ENCODE data around the gene ZCCHC3. TPM values are rescaled to one million over a fixed set of nuclear protein-coding genes. Genes with fewer than 3 reads are reported as not detected.
A peak's percentile ranks its signal among the peaks of the same experiment; 100 is the strongest.

ZCCHC3 gene
- total and polyA plus RNA-seq, 7 experiments from 2014 or later = 5.6 to 31.9 (median 19.2) TPM

DNA sequence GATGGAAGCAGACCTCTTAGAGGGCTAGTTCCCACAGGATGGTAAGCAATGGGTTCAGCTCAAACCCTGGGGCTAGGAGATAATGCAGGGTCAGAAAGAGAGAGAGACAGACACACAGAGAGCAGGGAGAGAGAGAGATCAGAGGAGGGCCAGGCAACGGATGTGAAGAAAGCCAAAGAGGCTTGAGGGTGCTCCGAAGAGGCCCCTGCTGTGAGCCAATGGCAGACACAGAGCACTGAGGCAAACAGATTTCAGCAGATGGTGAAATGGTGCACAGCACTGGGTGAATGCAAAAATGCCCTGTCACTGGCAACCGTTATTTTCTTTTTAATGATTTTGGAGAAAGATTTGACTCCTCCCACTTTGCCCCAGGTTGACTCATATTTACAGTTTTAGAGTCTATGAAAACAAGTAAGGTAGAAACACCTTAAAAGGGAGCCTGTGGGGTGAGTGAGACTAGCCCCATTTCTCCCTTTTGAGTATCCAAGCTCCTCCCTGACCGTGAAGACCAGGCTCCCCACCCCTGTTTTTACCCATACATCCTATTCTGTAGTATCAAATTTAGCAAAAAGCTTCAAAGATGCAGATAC lies 39.0 kb upstream of the ZCCHC3 start:
- H3K4me1 Mint-ChIP-seq = peaks cover 7 to 16% (median 12%) of the 10 kb centered on the region in 7 donors
- Histone ChIP-seq H3K27ac (ENCODE audit: low read depth, low read length) (no peak overlapping the region), H3K4me1 (ENCODE audit: control insufficient read depth in 2 of 2, insufficient read depth in 2 of 2, low read length in 2 of 2) (no peaks in the 10 kb centered on the region), H3K9me3 (ENCODE audit: control insufficient read depth in 2 of 3, low read length in 3 of 3) (no peaks in the 10 kb centered on the region), H3K36me3 (ENCODE audit: control insufficient read depth in 2 of 3, insufficient read depth in 3 of 3, low read length in 3 of 3) (no peaks in the 10 kb centered on the region), H3K27me3 (ENCODE audit: control insufficient read depth in 2 of 2, insufficient read depth in 2 of 2, low read length in 2 of 2) (no peaks in the 10 kb centered on the region), H3K4me3 (ENCODE audit: low read length) (no peak overlapping the region)
- peaks cover 0 to 9% (median 0%) of the 10 kb centered on the region in 5 donors for H3K27me3 Mint-ChIP-seq
- CTCF ChIA-PET = interaction anchor here (0.6 to 2.7 kb wide), 3 partner anchors 8 to 72 kb away, joined by 3 to 17 read pairs (median 3); no protein-coding TSS in a partner anchor
- POLR2A ChIA-PET = interaction anchor here (0.8 to 1.4 kb wide), 3 partner anchors 32 to 66 kb away, joined by 3 read pairs; no protein-coding TSS in a partner anchor
- peak overlapping the region in 3 of 9 donors; percentile 2 to 61 (median 56) for H3K27ac Mint-ChIP-seq
- no peaks in the 10 kb centered on the region for H3K36me3 Mint-ChIP-seq
- no peaks in the 10 kb centered on the region for H3K9me3 Mint-ChIP-seq
- DNase-seq = no peak
- no peak overlapping the region for H3K4me3 Mint-ChIP-seq
- intact Hi-C loops (cut with micrococcal nuclease) = no loop called here
- ATAC-seq = no peak

DNA sequence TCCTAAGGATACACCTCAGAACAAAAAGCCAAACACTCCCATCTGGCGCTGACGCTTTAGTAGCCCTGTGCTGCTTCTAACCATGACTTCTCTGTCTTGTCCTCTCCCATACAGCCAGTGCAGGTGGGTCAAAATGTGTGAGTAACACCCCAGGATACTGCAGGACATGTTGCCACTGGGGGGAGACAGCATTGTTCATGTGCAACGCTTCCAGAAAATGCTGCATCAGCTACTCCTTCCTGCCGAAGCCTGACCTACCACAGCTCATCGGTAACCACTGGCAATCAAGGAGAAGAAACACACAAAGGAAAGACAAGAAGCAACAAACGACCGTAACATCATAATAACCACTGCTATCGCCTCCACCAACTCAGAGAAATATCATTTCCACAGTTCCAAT lies 38.4 kb upstream of the ZCCHC3 start:
- H3K36me3 Mint-ChIP-seq = no peaks in the 10 kb centered on the region
- Histone ChIP-seq H3K4me3 (ENCODE audit: low read length) (no peak overlapping the region), H3K9me3 (ENCODE audit: control insufficient read depth in 2 of 3, low read length in 3 of 3) (no peaks in the 10 kb centered on the region), H3K27ac (ENCODE audit: low read depth, low read length) (no peak overlapping the region), H3K4me1 (ENCODE audit: control insufficient read depth in 2 of 2, insufficient read depth in 2 of 2, low read length in 2 of 2) (no peaks in the 10 kb centered on the region), H3K27me3 (ENCODE audit: control insufficient read depth in 2 of 2, insufficient read depth in 2 of 2, low read length in 2 of 2) (no peaks in the 10 kb centered on the region), H3K36me3 (ENCODE audit: control insufficient read depth in 2 of 3, insufficient read depth in 3 of 3, low read length in 3 of 3) (no peaks in the 10 kb centered on the region)
- no peaks in the 10 kb centered on the region for H3K9me3 Mint-ChIP-seq
- peaks cover 7 to 16% (median 12%) of the 10 kb centered on the region in 7 donors for H3K4me1 Mint-ChIP-seq
- no peak for DNase-seq
- POLR2A ChIA-PET = interaction anchor here (0.8 to 1.1 kb wide), 2 partner anchors 39 to 66 kb away, joined by 3 read pairs; no protein-coding TSS in a partner anchor
- CTCF ChIA-PET = interaction anchor here (0.6 to 2.7 kb wide), 2 partner anchors 19 to 72 kb away, joined by 3 to 17 read pairs; no protein-coding TSS in a partner anchor
- no peak for ATAC-seq
- H3K27me3 Mint-ChIP-seq = peaks cover 0 to 9% (median 0%) of the 10 kb centered on the region in 5 donors
- intact Hi-C loops (cut with micrococcal nuclease) = no loop called here
- no peak overlapping the region for H3K4me3 Mint-ChIP-seq
- H3K27ac Mint-ChIP-seq = peak overlapping the region in 1 of 9 donors; percentile 31

GRCh38 chr20:259981-260380 lies 37.4 kb upstream of the ZCCHC3 start:
- ChIA-PET POLR2A (no interaction called here), CTCF (interaction anchor here (0.6 to 2.7 kb wide), 2 partner anchors 33 to 71 kb away, joined by 5 to 17 read pairs; partner anchors contain the start of gene DEFB129)
- Histone ChIP-seq H3K27ac (ENCODE audit: low read depth, low read length) (no peak overlapping the region), H3K36me3 (ENCODE audit: control insufficient read depth in 2 of 3, insufficient read depth in 3 of 3, low read length in 3 of 3) (no peaks in the 10 kb centered on the region), H3K9me3 (ENCODE audit: control insufficient read depth in 2 of 3, low read length in 3 of 3) (no peaks in the 10 kb centered on the region), H3K4me3 (ENCODE audit: low read length) (no peak overlapping the region), H3K27me3 (ENCODE audit: control insufficient read depth in 2 of 2, insufficient read depth in 2 of 2, low read length in 2 of 2) (no peaks in the 10 kb centered on the region), H3K4me1 (ENCODE audit: control insufficient read depth in 2 of 2, insufficient read depth in 2 of 2, low read length in 2 of 2) (no peaks in the 10 kb centered on the region)
- intact Hi-C loops (cut with micrococcal nuclease) = no loop called here
- Mint-ChIP-seq H3K4me3 (no peak overlapping the region), H3K27me3 (peaks cover 0 to 9% (median 0%) of the 10 kb centered on the region in 5 donors), H3K4me1 (peaks cover 7 to 16% (median 12%) of the 10 kb centered on the region in 7 donors), H3K27ac (no peak overlapping the region), H3K36me3 (no peaks in the 10 kb centered on the region), H3K9me3 (no peaks in the 10 kb centered on the region)
- ATAC-seq (no peak), DNase-seq (no peak)

DNA sequence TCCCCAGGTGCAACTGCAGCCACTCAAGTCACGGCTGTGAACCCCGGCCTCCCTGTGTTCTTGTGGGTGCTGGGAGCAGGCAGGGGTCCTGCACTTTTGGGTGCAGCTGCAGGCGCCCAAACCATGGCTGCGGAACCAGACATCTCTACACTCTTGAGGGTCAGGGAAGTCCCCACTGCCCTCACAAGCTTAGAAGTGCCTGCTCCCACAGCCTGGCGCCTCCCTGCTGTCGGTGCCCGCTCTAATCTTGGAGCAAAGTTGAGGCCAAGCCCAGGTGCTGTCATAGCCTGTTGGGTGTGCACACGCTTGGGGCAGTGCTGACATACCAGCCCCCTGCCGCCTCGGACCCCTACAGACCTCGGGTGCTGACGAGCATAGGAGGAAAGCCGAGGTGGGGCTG lies 33.7 kb upstream of the ZCCHC3 start:
- Mint-ChIP-seq H3K4me3 (no peak overlapping the region), H3K27ac (no peak overlapping the region), H3K27me3 (peaks cover 0 to 10% (median 5%) of the 10 kb centered on the region in 5 donors), H3K4me1 (peaks cover 10 to 17% (median 16%) of the 10 kb centered on the region in 7 donors), H3K36me3 (no peaks in the 10 kb centered on the region), H3K9me3 (no peaks in the 10 kb centered on the region)
- Histone ChIP-seq H3K9me3 (ENCODE audit: control insufficient read depth in 2 of 3, low read length in 3 of 3) (no peaks in the 10 kb centered on the region), H3K36me3 (ENCODE audit: control insufficient read depth in 2 of 3, insufficient read depth in 3 of 3, low read length in 3 of 3) (no peaks in the 10 kb centered on the region), H3K27ac (ENCODE audit: low read depth, low read length) (no peak overlapping the region), H3K4me1 (ENCODE audit: control insufficient read depth in 2 of 2, insufficient read depth in 2 of 2, low read length in 2 of 2) (peaks cover 0 to 5% of the 10 kb centered on the region in 2 donors), H3K4me3 (ENCODE audit: low read length) (no peak overlapping the region), H3K27me3 (ENCODE audit: control insufficient read depth in 2 of 2, insufficient read depth in 2 of 2, low read length in 2 of 2) (no peaks in the 10 kb centered on the region)
- ATAC-seq (no peak), DNase-seq (no peak)
- ChIA-PET CTCF (interaction anchor here (0.6 kb wide), 1 partner anchor 13 kb away, joined by 3 read pairs; no protein-coding TSS in a partner anchor), POLR2A (interaction anchor here (1.1 kb wide), 1 partner anchor 21 kb away, joined by 3 read pairs; no protein-coding TSS in a partner anchor)
- intact Hi-C loops (cut with micrococcal nuclease) = no loop called here

DNA sequence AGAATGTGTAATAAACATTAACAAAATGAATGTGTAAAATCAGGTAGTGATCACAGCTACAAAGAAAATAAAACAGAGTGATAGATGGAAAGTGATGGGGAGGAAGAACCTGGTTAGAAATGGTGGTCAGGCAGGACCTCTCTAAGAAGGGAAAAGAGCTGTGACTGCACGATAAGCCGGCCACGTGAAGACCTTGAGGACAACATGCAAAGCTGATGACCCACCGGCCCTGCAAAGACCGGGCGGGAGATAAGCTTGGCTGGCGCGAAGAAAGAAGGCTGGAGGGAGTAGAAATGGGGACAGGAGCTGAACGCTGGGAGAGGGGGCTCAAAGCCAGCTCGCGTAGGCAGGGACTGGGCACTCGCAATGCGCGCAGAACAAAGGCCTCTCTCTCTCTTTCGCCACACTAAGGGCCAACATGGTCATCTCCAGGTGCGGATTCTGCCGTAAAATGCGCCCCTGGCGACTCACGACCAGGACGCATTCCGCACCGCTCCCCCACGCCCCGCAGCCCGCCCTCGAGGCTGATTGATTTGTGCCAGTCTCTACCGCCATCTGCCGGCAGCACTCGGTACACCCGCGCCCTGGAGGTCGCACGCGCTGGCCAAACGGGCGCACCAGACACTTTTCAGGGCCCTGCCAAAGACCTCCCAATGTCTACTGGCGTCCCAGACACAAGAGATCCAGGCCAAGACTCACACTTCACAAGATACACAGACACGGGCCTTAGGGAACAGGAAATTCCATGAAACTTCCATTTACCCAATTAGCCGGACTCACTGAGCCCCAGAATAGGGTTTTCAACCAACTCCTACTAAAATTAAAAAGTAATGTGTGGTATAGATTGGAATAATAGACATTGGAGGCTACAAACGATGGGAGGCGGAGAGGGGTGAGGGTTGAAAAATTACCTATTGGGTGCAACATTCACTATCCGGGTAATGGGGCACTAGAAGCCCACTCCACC lies 30.5 kb upstream of the ZCCHC3 start:
- no peaks in the 10 kb centered on the region for H3K36me3 Mint-ChIP-seq
- H3K4me1 Mint-ChIP-seq = peaks cover 5 to 11% (median 8%) of the 10 kb centered on the region in 7 donors
- H3K36me3 ChIP-seq (ENCODE audit: control insufficient read depth in 2 of 3, insufficient read depth in 3 of 3, low read length in 3 of 3) = no peaks in the 10 kb centered on the region
- intact Hi-C loops (cut with micrococcal nuclease) = loop anchor here (1.0 kb wide), 3 partner anchors 30 to 63 kb away; partner anchors contain the start of gene ZCCHC3 (in 1 of the 2)
- peak; percentile 74 to 91 (median 86) for DNase-seq
- ChIA-PET POLR2A (interaction anchor here (0.9 to 1.4 kb wide), 5 partner anchors 24 to 61 kb away, joined by 3 to 5 read pairs (median 3); partner anchors contain the start of gene ZCCHC3), CTCF (interaction anchor here (0.7 to 3.8 kb wide), 18 partner anchors 9 to 67 kb away, joined by 3 to 29 read pairs (median 6); partner anchors contain the start of genes DEFB129 and DEFB132)
- peak overlapping the region in 5 of 9 donors; percentile 32 to 85 (median 60) for H3K27ac Mint-ChIP-seq
- peak overlapping the region; percentile 82 to 94 (median 90) for H3K4me3 Mint-ChIP-seq
- H3K27me3 Mint-ChIP-seq = peaks cover 0 to 9% (median 5%) of the 10 kb centered on the region in 5 donors
- H3K27ac ChIP-seq (ENCODE audit: low read depth, low read length) = no peak overlapping the region
- peaks cover 0 to 5% of the 10 kb centered on the region in 2 donors for H3K4me1 ChIP-seq (ENCODE audit: control insufficient read depth in 2 of 2, insufficient read depth in 2 of 2, low read length in 2 of 2)
- peak overlapping the region; percentile 57 for H3K4me3 ChIP-seq (ENCODE audit: low read length)
- H3K9me3 Mint-ChIP-seq = no peaks in the 10 kb centered on the region
- ATAC-seq = peak; percentile 99
- no peaks in the 10 kb centered on the region for H3K27me3 ChIP-seq (ENCODE audit: control insufficient read depth in 2 of 2, insufficient read depth in 2 of 2, low read length in 2 of 2)
- H3K9me3 ChIP-seq (ENCODE audit: control insufficient read depth in 2 of 3, low read length in 3 of 3) = no peaks in the 10 kb centered on the region

DNA sequence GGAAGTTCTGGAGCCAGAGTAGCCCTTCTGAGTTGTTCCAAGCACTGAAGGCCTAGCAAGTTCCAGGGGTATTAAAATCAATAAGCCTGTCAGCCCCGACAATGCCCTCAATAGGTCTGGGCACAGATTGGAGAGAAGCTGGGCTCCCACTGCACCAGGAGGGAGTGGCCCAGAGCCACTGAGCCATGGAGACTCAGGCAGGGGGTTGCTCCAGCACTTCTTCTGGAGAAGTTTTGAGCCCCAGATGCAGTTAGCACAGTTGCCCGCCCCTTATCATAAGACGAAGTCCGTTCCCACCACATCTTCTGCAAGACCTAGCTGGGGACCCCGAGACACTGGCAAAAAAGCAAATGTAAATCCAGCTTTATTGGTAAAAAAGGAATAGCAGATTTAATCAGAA lies 26.9 kb upstream of the ZCCHC3 start:
- no peaks in the 10 kb centered on the region for H3K36me3 ChIP-seq (ENCODE audit: control insufficient read depth in 2 of 3, insufficient read depth in 3 of 3, low read length in 3 of 3)
- peaks cover 0 to 5% (median under 1%) of the 10 kb centered on the region in 5 donors for H3K27me3 Mint-ChIP-seq
- H3K4me1 ChIP-seq (ENCODE audit: control insufficient read depth in 2 of 2, insufficient read depth in 2 of 2, low read length in 2 of 2) = peaks cover 0 to 5% of the 10 kb centered on the region in 2 donors
- no peak overlapping the region for H3K4me3 Mint-ChIP-seq
- ChIA-PET CTCF (interaction anchor here (1.4 kb wide), 1 partner anchor 62 kb away, joined by 7 read pairs; no protein-coding TSS in a partner anchor), POLR2A (no interaction called here)
- no peak overlapping the region for H3K27ac ChIP-seq (ENCODE audit: low read depth, low read length)
- no peaks in the 10 kb centered on the region for H3K9me3 Mint-ChIP-seq
- no peaks in the 10 kb centered on the region for H3K27me3 ChIP-seq (ENCODE audit: control insufficient read depth in 2 of 2, insufficient read depth in 2 of 2, low read length in 2 of 2)
- H3K9me3 ChIP-seq (ENCODE audit: control insufficient read depth in 2 of 3, low read length in 3 of 3) = no peaks in the 10 kb centered on the region
- H3K4me1 Mint-ChIP-seq = peaks cover 5 to 11% (median 8%) of the 10 kb centered on the region in 7 donors
- H3K27ac Mint-ChIP-seq = no peak overlapping the region
- H3K4me3 ChIP-seq (ENCODE audit: low read length) = no peak overlapping the region
- ATAC-seq (no peak), DNase-seq (no peak)
- intact Hi-C loops (cut with micrococcal nuclease) = no loop called here
- H3K36me3 Mint-ChIP-seq = peaks cover 0 to 8% (median 1%) of the 10 kb centered on the region in 5 donors

Measured in naive thymus-derived CD4-positive, alpha-beta T cell (primary cell).